ENCODE data around the gene IL1B.
"Not testable (repeated sequence)": the region's sequence is repeated elsewhere in the genome, so short reads cannot be mapped to it uniquely, and the experiment has no call there.

IL1B gene

GRCh38 chr2:112849956-112850355 lies 13.4 kb upstream of the IL1B start:
- DNase-seq = no peak

GRCh38 chr2:112848833-112849232 lies 12.3 kb upstream of the IL1B start:
- DNase-seq = no peak

DNA sequence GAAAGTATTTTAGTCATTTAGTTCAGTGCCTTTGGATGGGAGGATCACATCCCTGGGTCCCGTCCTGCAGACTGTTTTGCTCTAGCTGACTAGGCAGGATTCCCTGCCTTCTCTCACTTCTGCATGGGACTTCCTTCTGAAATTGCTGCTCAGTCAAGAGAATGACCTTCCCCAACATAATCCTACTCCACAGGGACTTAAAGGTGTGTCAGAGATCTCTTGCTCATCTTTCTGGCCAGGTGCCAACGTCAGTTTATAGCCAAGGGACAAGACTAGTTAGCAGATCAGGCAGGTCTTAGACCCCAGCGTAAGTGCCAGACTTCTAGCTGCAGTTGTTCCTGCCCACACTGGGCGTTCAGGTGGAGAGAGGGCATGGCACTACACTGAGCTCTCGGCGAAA lies 9.5 kb upstream of the IL1B start:
- no peak for DNase-seq

- DNase-seq = no peak
These were observed 7.3 kb upstream of the IL1B start for GRCh38 chr2:112843836-112844235.

GRCh38 chr2:112843288-112843687 lies 6.7 kb upstream of the IL1B start:
- no peak for DNase-seq

DNA sequence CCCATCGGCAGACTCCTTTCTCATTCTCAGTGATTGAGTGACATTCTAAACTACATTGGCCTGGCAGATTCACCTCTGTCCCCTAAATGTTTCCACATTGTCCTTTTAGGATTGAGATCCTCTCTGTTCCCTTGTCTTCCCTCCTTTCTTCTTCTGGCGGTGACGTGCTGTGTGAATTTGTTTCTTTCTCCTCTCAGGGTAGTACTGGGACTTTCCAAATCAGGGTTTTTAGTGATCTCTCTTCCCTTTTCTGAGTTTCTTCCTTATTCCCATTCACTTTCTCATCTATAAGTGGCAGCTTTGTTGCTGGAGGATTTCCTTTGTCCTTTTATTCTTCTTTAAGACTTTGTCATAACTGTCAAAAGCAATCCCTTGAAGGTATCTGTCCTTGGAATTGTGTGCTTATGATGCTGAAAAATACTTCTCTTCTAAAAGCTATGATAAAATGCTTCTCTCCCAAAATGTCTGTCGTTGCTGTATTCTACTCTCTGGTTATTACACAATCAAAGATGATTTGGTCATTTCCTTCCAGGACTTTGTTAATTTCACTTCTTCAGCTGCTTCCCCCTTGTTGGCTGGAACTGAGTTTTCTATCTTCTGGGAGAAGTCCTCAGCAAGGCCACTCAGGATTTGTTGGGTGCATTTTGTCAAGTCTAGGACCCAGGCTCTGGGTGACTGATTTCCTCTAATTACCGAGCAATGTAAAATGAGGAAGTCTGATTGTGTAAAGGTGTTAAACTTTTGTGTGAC lies 4.9 kb upstream of the IL1B start:
- no peak for DNase-seq

DNA sequence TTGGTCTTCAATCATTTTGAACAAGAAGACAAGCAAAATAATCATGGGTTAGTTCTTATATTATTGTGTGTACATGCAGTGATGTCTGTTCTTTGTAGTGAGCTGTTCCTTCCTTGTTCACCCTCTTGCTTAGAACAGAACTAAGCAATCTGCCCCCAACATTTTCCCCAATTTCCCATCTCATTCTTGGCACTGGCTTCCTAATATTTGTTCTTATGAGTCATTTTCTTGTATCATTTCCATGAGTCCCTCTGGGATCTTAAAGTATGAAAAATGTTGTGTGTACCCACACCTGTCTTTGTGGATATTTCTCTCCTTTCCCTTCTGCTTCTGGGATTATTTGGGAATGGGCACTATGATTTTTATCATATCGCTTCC lies 3.5 kb upstream of the IL1B start:
- peak; percentile 46 for DNase-seq

GRCh38 chr2:112839407-112840067 lies 3.0 kb upstream of the IL1B start:
- peak; percentile 5 for DNase-seq

DNA sequence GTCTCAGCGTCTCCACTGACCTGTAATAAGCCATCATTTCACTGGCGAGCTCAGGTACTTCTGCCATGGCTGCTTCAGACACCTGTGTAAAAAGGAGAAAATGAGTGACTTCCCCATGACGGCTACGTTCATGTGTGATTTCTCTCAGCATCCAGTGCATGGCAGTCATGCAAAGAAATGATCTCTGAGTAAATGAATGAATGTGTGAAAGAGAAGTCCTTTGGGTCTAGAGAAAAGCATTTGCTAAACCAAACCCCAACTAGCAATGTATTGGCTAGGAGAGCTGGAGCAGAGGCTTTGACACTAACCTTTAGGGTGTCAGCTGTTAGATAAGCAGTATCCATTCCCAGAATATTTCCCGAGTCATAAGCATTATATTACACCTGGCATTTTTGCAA lies 417 bp downstream of the IL1B start:
- DNase-seq = no peak

GRCh38 chr2:112835536-112836162 lies 930 bp downstream of the IL1B start:
- DNase-seq = no peak

- no peak for DNase-seq
These were observed 1.5 kb downstream of the IL1B start for GRCh38 chr2:112835061-112835501.

DNA sequence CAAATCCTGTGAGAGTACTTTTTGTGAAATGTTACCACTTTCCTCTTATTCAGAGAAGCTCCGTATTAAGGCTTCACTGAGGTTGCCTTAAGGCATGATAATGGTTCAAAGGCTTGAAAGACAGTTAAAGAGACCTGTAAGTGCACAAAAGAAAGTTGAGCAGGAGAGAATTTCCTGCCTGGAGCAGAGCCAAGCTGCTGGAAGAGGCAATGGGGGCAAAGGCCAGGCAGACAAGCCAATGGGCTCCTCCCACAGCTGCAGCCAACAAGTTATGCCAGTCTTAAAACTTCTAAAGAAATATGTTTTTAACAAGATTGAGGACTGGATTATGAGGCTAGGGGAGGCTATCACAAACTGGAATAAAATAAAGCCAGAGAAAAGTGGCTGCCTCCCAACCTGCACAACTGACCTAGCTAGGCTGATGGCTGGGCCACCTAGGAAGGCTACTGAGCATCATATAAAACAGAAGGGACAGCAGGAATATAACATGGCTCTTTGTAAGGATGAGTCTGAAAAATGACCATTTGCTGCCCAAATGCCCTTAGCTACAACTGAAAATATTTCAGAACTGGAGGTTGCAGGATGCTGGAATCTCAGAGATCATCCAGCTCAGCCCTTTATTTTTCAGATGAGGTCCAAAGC lies 2.1 kb downstream of the IL1B start:
- DNase-seq = no peak

DNA sequence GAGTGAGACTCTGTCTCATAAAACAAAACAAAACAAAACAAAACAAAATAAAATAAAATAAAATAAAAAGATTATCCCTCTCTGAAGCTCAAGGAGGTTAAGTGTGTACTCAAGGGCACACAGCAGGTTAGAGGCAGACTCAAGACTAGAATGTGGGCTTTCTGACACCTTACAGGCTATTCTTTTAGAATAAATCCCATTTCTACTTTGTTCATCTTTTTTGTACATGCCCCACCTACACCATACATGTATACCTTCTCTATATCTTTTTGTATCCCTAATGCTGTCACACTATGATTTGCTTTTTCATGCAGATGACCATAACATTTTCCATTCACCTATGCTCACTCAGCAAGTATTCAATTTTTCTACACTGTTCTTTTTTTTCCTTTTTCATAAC lies 2.6 kb downstream of the IL1B start:
- DNase-seq = no peak

DNA sequence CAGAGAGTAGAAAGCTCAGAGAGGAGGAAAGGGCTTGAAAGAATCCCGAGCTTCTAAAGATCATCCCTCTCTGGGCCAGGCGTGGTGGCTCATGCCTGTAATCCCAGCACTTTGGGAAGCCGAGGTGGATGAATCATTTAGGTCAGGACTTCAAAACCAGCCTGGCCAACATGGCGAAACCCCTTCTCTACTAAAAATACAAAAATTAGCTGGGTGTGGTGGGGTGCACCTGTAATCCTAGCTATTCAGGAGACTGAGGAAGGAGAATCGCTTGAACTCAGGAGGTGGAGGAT lies 3.0 kb downstream of the IL1B start:
- DNase-seq = not testable (repeated sequence)

GRCh38 chr2:112832841-112833638 lies 3.5 kb downstream of the IL1B start:
- DNase-seq = no peak

DNA sequence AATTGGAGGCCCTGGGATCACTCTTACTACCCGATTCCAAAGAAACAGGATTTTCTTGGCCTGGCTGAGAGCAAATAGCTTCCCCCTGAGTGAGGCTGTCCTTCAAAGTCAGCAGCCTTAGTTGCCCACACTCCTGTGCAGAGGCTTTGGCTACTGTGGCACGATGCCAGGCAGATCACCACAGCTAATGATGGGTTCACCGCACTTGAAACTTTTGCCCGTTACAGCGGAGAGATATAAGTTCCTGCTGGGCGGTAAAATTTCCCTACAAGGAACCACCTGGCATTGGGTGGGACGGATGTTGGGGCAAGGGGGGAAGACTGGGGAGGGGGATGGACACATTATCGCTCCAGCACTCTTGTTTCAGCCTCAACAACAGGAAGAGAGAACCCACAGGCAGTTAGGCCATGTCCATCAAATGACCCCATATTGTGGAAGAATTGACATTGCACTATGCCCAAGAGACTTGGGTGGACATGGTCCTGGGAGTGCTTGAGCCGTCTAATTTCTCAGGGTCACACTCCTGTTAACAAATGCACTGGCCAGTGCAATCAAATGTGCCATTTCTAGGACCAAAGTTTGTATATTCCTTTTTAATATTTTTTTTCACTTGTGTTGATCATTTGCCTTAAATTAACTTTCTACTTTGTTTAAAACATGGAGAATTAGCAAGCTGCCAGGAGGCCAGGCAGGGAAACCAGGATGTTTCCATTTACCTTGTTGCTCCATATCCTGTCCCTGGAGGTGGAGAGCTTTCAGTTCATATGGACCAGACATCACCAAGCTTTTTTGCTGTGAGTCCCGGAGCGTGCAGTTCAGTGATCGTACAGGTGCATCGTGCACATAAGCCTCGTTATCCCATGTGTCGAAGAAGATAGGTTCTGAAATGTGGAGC lies 4.4 kb downstream of the IL1B start:
- DNase-seq = no peak

DNA sequence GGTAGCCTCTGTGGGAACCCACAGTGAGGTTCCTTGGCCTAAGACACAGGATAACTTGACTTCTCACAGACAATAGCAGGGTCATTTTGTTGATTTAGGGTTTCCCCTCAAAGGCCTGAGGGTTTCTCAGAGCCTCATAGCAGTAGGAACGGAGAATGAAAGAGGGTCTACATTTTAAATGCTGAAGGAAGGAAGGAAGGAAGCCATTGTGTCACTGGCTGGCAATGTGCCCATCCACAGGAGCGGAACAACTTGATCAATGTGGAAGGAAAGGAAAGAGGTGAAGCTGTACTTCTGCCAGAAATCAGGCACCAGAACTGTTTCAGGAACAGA lies 5.1 kb downstream of the IL1B start:
- DNase-seq = no peak

GRCh38 chr2:112830682-112831512 lies 5.7 kb downstream of the IL1B start:
- no peak for DNase-seq

GRCh38 chr2:112829961-112830681 lies 6.5 kb downstream of the IL1B start:
- DNase-seq = no peak
